Thyroid gland (tissue), 4 donors: ENCODE results near the gene SYNJ2. TPM values are rescaled to one million over a fixed set of nuclear protein-coding genes. Genes with fewer than 3 reads are reported as not detected.

Experiments
- DNase-seq, 2 donors: peaks; one replicate each; pipeline ENCODE4 v3.0.0-alpha.2; 2019
- H3K27ac ChIP-seq, 3 donors: fragments of 200-600 bp; sonication (generic); 1 replicate in 2 of 3; 2 replicates in 1 of 3; pipeline ENCODE4 v1.5.1; 2016 to 2019; ENCODE audit warnings: mild to moderate bottlenecking in 1 of 3, moderate library complexity in 1 of 3
- H3K27me3 ChIP-seq: fragments of 200-600 bp; sonication (generic); one replicate; pipeline ENCODE4 v1.5.1; 2019
- H3K36me3 ChIP-seq, 2 donors: fragments of 200-600 bp; sonication (generic); one replicate each; pipeline ENCODE4 v1.5.1; 2016 to 2019
- H3K4me1 ChIP-seq, 2 donors: fragments of 200-600 bp; sonication (generic); one replicate each; pipeline ENCODE4 v1.5.1; 2017 to 2019
- H3K4me3 ChIP-seq, 3 donors: fragments of 200-600 bp; sonication (generic); replicated peaks in 1 of 3; 1 replicate in 2 of 3; 2 replicates in 1 of 3; pipeline ENCODE4 v1.5.1; 2016; ENCODE audit warnings: mild to moderate bottlenecking in 1 of 3
- H3K9me3 ChIP-seq: fragments of 200-600 bp; sonication (generic); one replicate; pipeline ENCODE4 v1.5.1; 2017
- POLR2A ChIP-seq, 2 donors: fragments of 450-650 bp; IDR thresholded peaks; one replicate each; pipeline ENCODE4 v1.6.1; 2017; ENCODE audit warnings: antibody characterized with exemption in 2 of 2, mild to moderate bottlenecking in 2 of 2, moderate library complexity in 1 of 2
- WGBS, 2 donors: methylation state at CpG; one replicate each; pipeline ENCODE4 v1.1.5; 2017; 5-methylcytosine and 5-hydroxymethylcytosine counted together
- intact Hi-C: fragments of 100-400 bp; cut with DNase I; formaldehyde crosslinking; loops from one replicate; pipeline ENCODE4 v1.15.1; 2023
- total RNA-seq, 4 donors: library from RNA; depleted of rRNA; stranded (reverse); fragments of >200 nt; gene quantifications; one replicate each; pipeline ENCODE4 v1.2.3, GENCODE V29; 2016
- TF ChIP-seq, protein P1 (sequence below), 6 experiments: fragments of 200-600 bp in 3 of 6; fragments of 450-650 bp in 3 of 6; sonication (generic) in 3 of 6; IDR thresholded peaks; one replicate each; pipeline ENCODE4 v1.5.1; 2016 to 2019; ENCODE audit warnings: antibody characterized with exemption in 6 of 6, mild to moderate bottlenecking in 2 of 6, inconsistent platforms in 1 of 6, moderate library complexity in 1 of 6

The SYNJ2 gene
- total RNA-seq, 4 donors from 2014 or later = 11.3 to 22.7 (median 13.5) TPM

DNA sequence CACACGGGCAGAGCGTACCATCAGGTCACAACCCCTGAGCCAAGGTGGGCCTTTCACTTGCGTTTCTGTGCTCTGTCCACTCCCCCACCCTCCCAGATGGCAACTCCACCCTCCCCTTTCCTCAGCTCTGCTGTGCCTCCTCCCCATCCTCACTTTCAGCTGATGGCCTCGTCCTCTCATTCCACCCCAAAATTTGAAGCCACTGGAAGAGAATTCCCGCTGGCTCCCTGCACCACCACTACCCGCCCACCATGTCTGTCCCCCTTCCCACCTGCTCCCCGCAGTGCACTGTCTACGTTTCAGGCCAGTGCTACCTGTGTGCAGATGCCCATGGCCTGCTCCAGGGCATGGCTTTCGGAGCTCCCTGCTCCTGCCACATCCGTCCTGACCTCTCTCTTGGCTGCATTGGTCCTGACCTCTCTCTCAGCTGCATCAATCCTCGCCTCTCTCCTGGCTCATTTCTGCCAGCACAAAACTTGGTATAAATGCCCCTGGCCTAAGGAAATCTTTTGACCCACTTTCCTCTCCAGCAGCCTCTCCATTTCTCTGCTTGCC lies 24.0 kb downstream of the SYNJ2 start:
- H3K9me3 ChIP-seq = no peaks in the 10 kb centered on the region
- no peaks in the 10 kb centered on the region for H3K36me3 ChIP-seq
- H3K27ac ChIP-seq = no peak overlapping the region
- no peak overlapping the region for H3K4me3 ChIP-seq
- no peak for DNase-seq
- intact Hi-C loops = no loop called here
- no peak for TF ChIP-seq POLR2A (IDR thresholded peaks at IDR 0.05)
- TF ChIP-seq, protein P1, sequence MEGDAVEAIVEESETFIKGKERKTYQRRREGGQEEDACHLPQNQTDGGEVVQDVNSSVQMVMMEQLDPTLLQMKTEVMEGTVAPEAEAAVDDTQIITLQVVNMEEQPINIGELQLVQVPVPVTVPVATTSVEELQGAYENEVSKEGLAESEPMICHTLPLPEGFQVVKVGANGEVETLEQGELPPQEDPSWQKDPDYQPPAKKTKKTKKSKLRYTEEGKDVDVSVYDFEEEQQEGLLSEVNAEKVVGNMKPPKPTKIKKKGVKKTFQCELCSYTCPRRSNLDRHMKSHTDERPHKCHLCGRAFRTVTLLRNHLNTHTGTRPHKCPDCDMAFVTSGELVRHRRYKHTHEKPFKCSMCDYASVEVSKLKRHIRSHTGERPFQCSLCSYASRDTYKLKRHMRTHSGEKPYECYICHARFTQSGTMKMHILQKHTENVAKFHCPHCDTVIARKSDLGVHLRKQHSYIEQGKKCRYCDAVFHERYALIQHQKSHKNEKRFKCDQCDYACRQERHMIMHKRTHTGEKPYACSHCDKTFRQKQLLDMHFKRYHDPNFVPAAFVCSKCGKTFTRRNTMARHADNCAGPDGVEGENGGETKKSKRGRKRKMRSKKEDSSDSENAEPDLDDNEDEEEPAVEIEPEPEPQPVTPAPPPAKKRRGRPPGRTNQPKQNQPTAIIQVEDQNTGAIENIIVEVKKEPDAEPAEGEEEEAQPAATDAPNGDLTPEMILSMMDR (IDR thresholded peaks at IDR 0.05) = no peak
- 95% methylated on average over 11 of the region's 11 CpGs for WGBS, 2 donors
- H3K27me3 ChIP-seq = no peaks in the 10 kb centered on the region
- H3K4me1 ChIP-seq = peaks cover 20 to 47% of the 10 kb centered on the region in 2 donors

DNA sequence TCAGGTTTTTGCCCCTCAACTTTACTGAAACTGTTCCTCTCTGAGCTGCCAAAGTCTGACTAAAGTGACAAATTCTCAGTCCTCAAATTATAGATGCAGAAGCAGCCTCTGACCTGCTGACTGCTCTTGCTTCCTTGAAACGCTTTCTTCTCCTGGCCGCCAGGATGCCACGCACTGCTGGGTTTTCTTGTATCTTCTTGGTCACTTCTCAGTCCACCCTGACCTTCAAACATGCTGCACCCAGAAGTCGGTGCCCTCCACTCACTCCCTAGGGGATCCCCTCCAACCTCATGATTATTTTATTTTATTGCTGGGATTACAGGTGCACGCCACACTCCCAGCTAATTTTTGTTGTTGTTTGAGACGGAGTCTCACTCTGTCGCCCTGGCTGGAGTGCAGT lies 24.7 kb downstream of the SYNJ2 start:
- TF ChIP-seq, protein P1 (IDR thresholded peaks at IDR 0.05) = no peak
- no peak for TF ChIP-seq POLR2A (IDR thresholded peaks at IDR 0.05)

DNA sequence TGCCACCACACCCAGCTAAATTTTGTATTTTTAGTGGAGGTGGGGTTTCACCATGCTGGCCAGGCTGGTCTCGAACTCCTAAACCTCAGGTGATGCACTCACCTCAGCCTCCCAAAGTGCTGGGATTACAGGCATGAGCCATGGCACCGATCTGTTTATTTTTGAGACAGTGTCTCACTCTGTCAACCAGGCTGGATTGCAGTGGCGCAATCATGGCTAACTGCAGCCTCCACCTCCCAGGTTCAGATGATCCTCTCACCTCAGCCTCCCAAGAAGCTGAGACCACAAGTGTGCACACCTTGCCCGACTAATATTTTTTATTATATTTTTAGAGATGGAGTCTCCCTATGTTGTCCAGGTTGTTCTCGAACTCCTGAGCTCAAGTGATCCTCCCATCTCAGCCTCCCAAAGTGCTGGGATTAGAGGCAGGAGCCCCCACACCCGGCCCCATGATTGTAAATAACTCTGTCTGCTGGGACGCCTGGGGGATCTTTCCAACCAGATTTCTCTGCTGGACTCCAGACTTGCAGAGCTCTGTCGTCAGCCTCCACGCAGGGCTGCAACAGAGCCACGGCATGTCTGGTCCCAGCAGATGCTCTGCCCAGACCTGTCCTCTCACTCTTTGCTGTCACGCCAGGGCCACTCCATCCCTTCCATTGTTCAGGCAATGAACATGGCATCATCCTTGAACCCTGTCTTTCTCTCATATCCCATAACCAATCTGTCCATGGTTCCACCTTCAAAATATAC lies 25.3 kb downstream of the SYNJ2 start:
- peaks cover 19 to 52% of the 10 kb centered on the region in 2 donors for H3K4me1 ChIP-seq
- H3K27me3 ChIP-seq = no peaks in the 10 kb centered on the region
- no peaks in the 10 kb centered on the region for H3K36me3 ChIP-seq
- intact Hi-C loops = no loop called here
- WGBS, 2 donors = 98% methylated on average over 11 of the region's 11 CpGs
- H3K27ac ChIP-seq = no peak overlapping the region
- DNase-seq = no peak
- H3K4me3 ChIP-seq = no peak overlapping the region
- no peaks in the 10 kb centered on the region for H3K9me3 ChIP-seq
- TF ChIP-seq, protein P1 (IDR thresholded peaks at IDR 0.05) = no peak
- no peak for TF ChIP-seq POLR2A (IDR thresholded peaks at IDR 0.05)

More for the DNA sequence above, 24.7 kb downstream of the SYNJ2 start:
- DNase-seq = no peak
- Histone ChIP-seq H3K27ac (no peak overlapping the region), H3K36me3 (no peaks in the 10 kb centered on the region), H3K9me3 (no peaks in the 10 kb centered on the region), H3K4me1 (peaks cover 20 to 47% of the 10 kb centered on the region in 2 donors), H3K4me3 (no peak overlapping the region), H3K27me3 (no peaks in the 10 kb centered on the region)
- 83 to 89% methylated on average over 7 of the region's 7 CpGs for WGBS, 2 donors
- intact Hi-C loops = no loop called here

DNA sequence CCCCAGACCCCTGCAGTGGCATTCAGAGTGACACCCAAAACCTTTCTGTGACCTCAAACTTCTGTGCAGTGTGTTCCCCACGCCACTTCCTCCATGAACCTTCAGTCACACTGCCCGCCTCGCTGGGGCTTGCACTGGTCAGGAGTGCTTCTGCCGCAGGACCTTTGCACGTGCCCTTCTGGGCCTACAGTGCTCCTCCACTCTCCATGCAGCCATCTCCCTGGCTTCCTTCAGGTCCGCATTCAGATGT lies 27.1 kb downstream of the SYNJ2 start:
- H3K27ac ChIP-seq = peak overlapping the region in 2 of 3 donors; percentile 35 to 50

DNA sequence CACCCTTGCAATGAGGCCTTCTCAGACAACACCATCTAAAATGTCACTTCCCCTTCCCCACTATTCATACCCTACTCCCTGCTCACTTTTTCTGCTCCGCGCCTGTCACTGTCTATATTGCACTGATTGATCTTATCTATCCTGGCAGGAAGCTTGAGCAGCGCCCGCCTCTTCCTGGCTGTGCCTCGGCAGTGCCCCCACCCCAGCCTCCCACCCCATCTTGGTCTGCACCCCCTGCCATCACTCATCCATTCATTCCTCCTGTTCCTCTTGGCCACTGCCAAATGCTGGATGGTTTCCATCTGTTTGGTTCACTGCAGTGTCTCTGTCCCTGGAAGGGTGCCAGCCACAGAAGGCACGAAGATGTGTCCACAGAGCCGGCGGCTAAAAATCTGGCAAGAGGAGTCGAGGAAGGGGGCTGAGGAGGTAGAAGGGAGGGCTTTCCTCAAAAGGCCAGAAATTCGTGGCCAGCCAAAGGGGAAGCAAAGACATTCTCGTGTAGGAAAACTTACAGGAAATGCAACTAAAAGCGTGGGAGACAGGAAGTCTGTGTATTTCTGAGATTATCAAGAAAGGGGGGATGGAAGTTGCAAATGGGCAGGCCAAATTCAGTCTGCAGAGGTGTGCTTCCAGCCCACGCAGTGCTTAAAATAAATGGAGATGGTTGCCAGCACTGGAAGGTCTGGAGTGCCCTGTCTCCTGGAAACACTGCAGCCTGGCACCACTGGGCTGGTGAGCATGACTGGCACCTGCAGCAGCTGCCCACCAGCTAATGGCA lies 27.6 kb downstream of the SYNJ2 start:
- intact Hi-C loops = no loop called here
- Histone ChIP-seq H3K27me3 (no peaks in the 10 kb centered on the region), H3K36me3 (no peaks in the 10 kb centered on the region), H3K9me3 (no peaks in the 10 kb centered on the region), H3K27ac (peak overlapping the region; percentile 15 to 50 (median 35)), H3K4me1 (peaks cover 9 to 32% of the 10 kb centered on the region in 2 donors), H3K4me3 (no peak overlapping the region)
- 39 to 56% methylated on average over 13 of the region's 13 CpGs for WGBS, 2 donors
- DNase-seq = peak; percentile 76 to 81
- no peak for TF ChIP-seq POLR2A (IDR thresholded peaks at IDR 0.05)
- TF ChIP-seq, protein P1 (IDR thresholded peaks at IDR 0.05) = no peak

More for the DNA sequence above, 27.1 kb downstream of the SYNJ2 start:
- no peaks in the 10 kb centered on the region for H3K36me3 ChIP-seq
- no peak overlapping the region for H3K4me3 ChIP-seq
- no peak for DNase-seq
- H3K9me3 ChIP-seq = no peaks in the 10 kb centered on the region
- H3K4me1 ChIP-seq = peaks cover 9 to 35% of the 10 kb centered on the region in 2 donors
- TF ChIP-seq POLR2A (IDR thresholded peaks at IDR 0.05) = no peak
- intact Hi-C loops = no loop called here
- 90 to 91% methylated on average over 6 of the region's 6 CpGs for WGBS, 2 donors
- H3K27me3 ChIP-seq = no peaks in the 10 kb centered on the region
